ENCODE results near the gene DDX3Y. TPM values are rescaled to one million over a fixed set of nuclear protein-coding genes. Genes with fewer than 3 reads are reported as not detected.

Gene DDX3Y
- not detected in 2 replicates for total RNA-seq

DNA sequence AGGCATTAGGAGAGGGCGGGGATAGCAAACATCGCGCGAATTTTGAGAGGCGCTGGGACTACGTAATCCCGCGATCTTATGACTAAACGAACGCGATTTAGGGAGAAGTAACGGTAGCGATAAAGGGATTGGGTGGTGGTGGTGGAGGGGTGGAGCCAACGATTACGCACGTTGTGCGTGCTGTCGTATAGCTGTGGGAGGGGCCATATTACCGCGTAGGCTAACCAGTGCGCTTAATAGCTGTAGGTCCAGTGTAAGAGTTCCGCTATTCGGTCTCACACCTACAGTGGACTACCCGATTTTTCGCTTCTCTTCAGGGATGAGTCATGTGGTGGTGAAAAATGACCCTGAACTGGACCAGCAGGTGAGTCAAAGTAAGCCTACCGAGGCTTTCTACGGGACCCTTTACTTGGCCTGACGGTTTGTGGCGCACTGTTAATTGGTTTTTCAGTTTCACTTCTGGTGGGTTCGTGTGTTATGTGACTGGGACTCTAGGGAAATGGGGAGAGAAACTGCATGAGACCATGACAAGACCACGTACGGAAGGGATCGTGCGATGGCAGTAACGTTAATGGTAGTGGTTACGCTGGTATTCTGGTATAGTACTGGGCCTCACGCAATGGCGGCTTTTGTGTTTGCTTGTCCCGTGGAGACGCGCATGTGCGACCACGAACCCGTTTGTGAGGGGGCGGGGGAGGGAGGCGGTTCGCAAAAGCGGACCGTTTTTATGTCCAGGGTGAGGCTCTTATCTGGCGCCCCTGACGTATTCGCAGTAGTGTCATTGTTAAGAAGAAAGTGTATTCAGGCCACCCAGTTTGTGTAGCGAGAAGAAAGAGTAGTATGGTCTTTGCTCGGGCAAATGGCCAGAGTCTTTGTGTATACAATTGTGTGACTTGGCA, at the start of gene DDX3Y:
Gene DDX3Y, plus strand, starts transcription at position 251 of the 899 bp plus-strand sequence. Its CDS starts 69 bp downstream, at position 320.
- DNase-seq (ENCODE audit: extremely low read depth, low read depth, low spot score), result no peak

DNA sequence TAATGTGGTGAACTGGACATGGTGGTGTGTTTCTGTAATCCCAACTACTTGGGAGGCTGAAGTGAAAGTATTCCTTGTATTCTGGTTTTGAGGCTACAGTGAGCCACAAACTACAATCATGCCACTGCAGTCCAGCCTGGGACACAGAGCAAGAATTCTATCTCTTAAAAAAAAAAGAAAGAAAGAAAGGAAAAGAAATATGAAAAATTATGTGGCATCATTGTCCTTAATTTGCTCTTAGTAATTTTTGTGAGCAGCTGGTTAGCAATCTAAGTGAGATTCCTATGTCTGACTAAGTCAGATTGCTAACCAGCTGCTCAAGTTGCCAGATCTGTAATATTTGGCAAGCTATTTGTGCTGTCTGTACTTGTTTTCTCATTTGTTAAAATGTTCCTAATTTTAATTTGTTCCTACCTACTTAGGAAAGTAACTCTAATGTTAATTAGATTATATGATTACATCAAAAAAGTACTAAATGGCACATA, 48.8 kb upstream of the DDX3Y start:
- DNase-seq (ENCODE audit: extremely low read depth, low read depth, low spot score), result no peak

DNA sequence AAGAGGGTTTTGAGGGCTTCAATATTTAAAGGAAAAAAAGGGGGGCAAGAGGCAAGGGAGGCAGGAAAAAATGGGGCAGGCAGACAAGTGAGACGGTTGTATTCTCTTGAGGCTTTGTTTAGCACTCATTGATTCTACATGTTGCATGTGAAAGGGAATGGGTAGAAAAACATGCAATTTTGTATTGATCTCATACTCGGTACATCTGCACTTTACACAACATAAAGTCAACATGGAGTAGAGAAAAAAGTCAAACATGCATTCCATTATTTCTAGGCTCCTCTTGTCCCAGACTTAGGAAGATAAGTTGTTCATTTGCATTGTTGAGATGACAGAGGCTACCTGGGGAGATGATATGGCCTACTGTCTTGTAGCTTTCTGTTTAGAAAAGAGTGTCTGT, 36.7 kb upstream of the DDX3Y start:
- no peak for DNase-seq (ENCODE audit: extremely low read depth, low read depth, low spot score)

DNA sequence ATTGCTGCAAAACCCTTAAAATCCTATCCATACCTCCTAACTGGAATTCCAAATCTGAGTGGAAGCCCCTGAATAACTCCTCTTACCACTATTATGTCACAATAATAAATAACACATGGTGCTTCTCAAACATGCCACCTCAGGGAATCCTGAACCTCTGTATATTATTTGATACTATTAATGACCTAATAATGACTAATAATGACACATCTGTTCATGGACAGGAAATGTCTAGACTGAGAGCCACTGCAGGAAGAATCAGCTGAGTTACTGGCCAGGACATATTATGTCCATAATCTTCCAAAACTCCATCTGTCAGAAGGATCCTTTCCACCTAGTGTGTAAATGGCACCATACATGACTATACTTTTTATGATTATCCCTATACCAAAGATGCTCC, 7.7 kb upstream of the DDX3Y start:
- no peak for DNase-seq (ENCODE audit: extremely low read depth, low read depth, low spot score)

DNA sequence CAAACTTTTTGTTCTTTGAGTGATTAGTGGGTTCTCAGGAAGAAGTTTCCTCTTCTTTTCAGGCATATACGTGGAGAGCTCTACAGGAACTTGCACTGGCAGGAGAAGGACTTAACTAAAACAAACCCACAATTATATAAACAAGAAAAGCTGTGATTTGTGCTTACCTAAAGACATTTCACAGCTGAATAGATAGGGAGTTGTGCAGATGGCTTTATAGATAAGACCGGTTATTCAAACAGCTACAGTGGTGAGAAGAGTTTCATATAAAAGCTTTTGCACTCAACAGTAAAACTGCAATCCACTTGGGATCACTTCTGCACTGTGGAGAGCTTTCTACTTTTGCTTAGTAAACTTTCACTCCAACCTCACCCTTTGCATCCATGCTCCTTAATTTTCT, 6.1 kb upstream of the DDX3Y start:
- DNase-seq (ENCODE audit: extremely low read depth, low read depth, low spot score), result no peak

DNA sequence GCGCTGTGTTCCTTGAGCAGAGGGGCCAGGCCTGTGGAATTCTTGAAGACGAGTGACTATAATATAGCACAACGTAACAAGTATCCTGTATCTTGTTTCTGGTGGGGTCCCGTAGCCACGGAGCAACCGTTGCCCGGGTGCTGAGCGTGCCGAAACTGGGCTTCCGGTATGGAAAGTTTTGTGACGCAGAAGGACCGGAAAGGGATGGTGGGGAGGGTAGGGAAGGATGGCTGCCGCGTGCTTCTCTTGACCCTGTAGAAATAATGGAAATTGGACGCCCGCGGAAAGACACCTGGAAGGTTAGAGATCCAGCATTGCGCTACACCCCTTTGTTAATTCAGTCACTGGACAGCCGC, 827 bp downstream of the DDX3Y start:
- no peak for DNase-seq (ENCODE audit: extremely low read depth, low read depth, low spot score)

DNA sequence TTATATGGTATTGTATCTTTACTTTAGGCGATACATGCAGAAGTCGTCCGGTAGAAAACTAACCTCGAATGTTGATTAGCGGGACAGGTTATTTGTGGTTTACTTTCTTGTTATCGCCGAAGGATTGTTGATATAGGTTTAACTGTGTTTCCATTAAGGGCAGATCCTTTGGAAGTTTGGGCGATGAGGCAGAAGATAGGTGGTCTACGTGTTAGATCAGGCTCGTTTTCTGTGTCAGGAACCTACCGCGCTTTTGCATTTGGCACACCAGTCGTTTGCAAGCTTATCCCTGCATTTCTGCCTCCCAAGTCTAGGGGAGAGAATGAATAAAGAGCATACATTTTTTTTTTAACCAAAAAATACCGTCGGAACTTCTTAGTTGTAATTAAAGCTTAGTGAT, 1.2 kb downstream of the DDX3Y start:
- DNase-seq (ENCODE audit: extremely low read depth, low read depth, low spot score), result no peak

DNA sequence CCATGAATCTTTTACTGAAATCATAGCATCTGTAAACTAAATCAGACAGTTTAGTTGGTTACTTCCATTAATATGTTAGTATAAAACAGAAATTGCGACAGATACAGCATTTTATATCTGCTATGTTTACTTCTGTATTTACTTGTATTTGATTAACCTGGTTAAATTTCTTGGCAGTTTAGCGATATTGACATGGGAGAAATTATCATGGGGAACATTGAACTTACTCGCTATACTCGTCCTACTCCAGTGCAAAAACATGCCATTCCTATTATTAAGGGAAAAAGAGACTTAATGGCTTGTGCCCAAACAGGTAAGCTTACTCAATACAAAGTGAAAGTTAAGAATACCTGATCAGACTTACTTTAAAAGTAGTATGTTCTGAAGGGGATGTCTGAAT, 8.9 kb downstream of the DDX3Y start:
- DNase-seq (ENCODE audit: extremely low read depth, low read depth, low spot score), result no peak

DNA sequence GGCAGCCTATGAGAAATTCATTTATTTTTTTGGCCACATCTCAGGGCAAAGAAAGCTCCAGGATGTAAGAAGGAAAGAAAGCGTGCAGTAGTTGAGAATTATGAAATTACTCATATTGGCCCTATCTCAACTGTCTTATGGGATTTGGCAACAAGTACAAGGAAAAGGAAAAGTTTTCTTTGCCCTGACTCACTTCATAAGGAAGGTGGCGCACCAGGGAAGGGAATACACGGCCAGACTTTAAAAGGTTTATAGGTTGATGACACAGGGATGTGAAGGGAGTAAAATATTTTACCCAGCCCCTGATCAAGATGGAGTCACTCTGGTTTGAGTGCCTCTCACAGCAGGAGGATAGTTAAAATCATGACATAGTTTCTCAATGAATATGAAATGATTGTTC, 23.4 kb downstream of the DDX3Y start:
- DNase-seq (ENCODE audit: extremely low read depth, low read depth, low spot score), result no peak

DNA sequence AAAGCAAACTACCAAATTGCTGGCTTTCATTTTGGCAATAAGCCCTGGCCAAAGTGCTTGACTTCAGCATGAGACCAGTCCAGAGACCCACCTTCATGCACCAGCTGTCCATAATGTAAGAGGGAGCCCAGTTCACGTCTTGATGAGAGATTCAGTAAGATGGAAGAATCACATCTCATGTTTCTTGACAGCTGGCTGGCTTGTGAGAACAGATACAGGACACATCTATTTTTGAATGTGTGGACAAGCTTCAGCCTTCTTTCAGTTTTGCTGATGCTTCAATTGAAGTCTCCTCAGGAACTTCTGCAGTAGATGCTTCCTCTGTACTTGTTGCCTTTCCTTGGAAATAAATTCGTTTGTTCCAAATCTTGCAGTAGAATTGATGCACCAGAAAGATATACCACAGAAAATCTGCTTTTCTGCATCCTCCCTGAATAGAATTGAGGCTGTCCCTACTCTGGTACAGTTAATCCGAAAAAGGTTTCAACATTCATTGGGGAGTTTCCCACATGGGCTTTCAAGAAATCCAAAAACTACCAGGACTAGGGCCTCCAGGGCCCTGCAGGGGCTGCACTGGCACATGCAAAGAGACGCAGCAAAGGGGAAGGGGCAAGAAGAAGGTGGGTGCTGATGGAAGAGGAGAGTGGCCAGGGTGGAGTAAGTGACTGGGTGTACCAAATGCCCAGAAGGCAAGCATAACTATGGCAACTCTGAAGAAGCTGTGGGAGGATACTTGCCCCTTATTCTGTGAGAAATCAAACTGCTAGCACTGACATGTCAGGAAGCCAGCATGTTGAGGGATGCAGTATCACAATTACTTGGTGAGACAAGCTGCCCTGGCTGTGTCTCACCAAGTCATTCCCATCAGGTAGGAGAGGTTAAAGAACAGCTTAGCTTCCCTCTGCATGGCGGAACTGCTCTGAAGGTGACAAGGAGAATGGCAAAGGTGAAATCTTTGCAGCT, 37.3 kb downstream of the DDX3Y start:
- DNase-seq (ENCODE audit: extremely low read depth, low read depth, low spot score), result no peak

Other genes with a start within 250 kb of the DDX3Y start
- gene USP9Y, start 203.6 kb upstream of the DDX3Y start, total RNA-seq, result not detected in 2 replicates

Data from glomerular endothelial cell (primary cell).